Measurements from ENCODE around the gene SLC5A8. TPM values are rescaled to one million over a fixed set of nuclear protein-coding genes. Genes with fewer than 3 reads are reported as not detected.

The SLC5A8 gene
- total RNA-seq, 1 experiment from 2014 or later = not detected

- no peaks in the 10 kb centered on the region for H3K4me1 ChIP-seq (ENCODE audit: low read length)
- H4K20me1 ChIP-seq (ENCODE audit: insufficient read depth, low read depth, low read length) = no peaks in the 10 kb centered on the region
- DNase-seq = peak; percentile 48
- H3K4me3 ChIP-seq (ENCODE audit: low read length) = no peak overlapping the region
- H3K27me3 ChIP-seq (ENCODE audit: low read length) = no peaks in the 10 kb centered on the region
- H3K36me3 ChIP-seq (ENCODE audit: insufficient read depth, low read length) = no peaks in the 10 kb centered on the region
- H3K4me2 ChIP-seq (ENCODE audit: low read depth, low read length, poor library complexity, severe bottlenecking) = no peak overlapping the region
- no peak overlapping the region for H3K27ac ChIP-seq (ENCODE audit: low read length)
- no peaks in the 10 kb centered on the region for H3K9me3 ChIP-seq (ENCODE audit: low read length)
- no peaks in the 10 kb centered on the region for H3K79me2 ChIP-seq (ENCODE audit: low read length)
- H3K9ac ChIP-seq (ENCODE audit: low read length) = no peak overlapping the region
- H2AFZ ChIP-seq (ENCODE audit: low read length) = no peak overlapping the region
- no peaks in the 10 kb centered on the region for H3K9me2 ChIP-seq (replicated peaks; ENCODE audit: insufficient read depth, low read length)
These were observed 101.9 kb downstream of the SLC5A8 start for GRCh38 chr12:101108130-101108529.

- Histone ChIP-seq H3K27me3 (ENCODE audit: low read length) (no peaks in the 10 kb centered on the region), H3K36me3 (ENCODE audit: insufficient read depth, low read length) (no peaks in the 10 kb centered on the region), H3K9me3 (ENCODE audit: low read length) (no peaks in the 10 kb centered on the region), H3K4me3 (ENCODE audit: low read length) (no peak overlapping the region), H3K27ac (ENCODE audit: low read length) (no peak overlapping the region), H3K4me1 (ENCODE audit: low read length) (no peaks in the 10 kb centered on the region), H3K9me2 (replicated peaks; ENCODE audit: insufficient read depth, low read length) (no peaks in the 10 kb centered on the region), H3K4me2 (ENCODE audit: low read depth, low read length, poor library complexity, severe bottlenecking) (no peak overlapping the region), H4K20me1 (ENCODE audit: insufficient read depth, low read depth, low read length) (no peaks in the 10 kb centered on the region), H3K79me2 (ENCODE audit: low read length) (no peaks in the 10 kb centered on the region), H2AFZ (ENCODE audit: low read length) (no peak overlapping the region), H3K9ac (ENCODE audit: low read length) (no peak overlapping the region)
- no peak for DNase-seq
These were observed 102.8 kb downstream of the SLC5A8 start for GRCh38 chr12:101107032-101107763.

Small RNA genes within 50 kb of the gene (small RNA-seq; reads per million reads assigned to genes)
- gene RNU6-768P = not detected

Other genes starting within 250 kb of the SLC5A8 start
- gene UTP20, start 69.9 kb upstream of the SLC5A8 start, total RNA-seq (2014; rRNA removed; shearing (Covaris generic); ENCODE audit: low replicate concordance) = 9.9 and 15.2 TPM in 2 replicates
- gene ARL1, start 197.5 kb upstream of the SLC5A8 start, total RNA-seq (2014; rRNA removed; shearing (Covaris generic); ENCODE audit: low replicate concordance) = 41.2 and 52.0 TPM in 2 replicates

Measured in Karpas-422 (cell line).